ENCODE results near the gene ANKFN1. TPM values are rescaled to one million over a fixed set of nuclear protein-coding genes. Genes with fewer than 3 reads are reported as not detected.

The ANKFN1 gene
- total RNA-seq, 1 donor from 2014 or later: not detected

DNA sequence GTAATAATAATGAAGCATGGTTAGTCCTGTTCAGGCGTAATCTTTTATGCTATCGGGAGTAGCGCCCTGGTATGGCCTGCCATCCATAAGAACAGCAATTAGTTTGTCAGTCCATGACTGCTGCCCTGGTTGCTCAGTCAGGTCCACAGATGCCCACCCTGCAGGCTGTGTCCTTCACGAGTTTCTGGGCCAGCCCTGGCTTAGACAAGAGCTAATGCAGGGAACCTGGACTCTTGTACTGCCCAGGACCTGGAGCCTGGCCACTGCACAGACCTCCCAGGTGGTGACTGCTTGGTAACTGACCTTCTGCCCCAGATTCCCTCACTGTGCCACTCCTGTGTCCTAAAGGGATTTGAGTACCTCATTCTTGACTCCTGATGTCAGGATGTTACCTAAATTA, 279.2 kb downstream of the ANKFN1 start:
- no peak for ATAC-seq
- no peak for DNase-seq (ENCODE audit: low spot score)

- DNase-seq (ENCODE audit: low spot score) (no peak), ATAC-seq (no peak)
Measured at GRCh38 chr17:56434610-56435009, 281.3 kb downstream of the ANKFN1 start.

GRCh38 chr17:56436142-56436541, 282.9 kb downstream of the ANKFN1 start:
- DNase-seq (ENCODE audit: low spot score) (no peak), ATAC-seq (no peak)

DNA sequence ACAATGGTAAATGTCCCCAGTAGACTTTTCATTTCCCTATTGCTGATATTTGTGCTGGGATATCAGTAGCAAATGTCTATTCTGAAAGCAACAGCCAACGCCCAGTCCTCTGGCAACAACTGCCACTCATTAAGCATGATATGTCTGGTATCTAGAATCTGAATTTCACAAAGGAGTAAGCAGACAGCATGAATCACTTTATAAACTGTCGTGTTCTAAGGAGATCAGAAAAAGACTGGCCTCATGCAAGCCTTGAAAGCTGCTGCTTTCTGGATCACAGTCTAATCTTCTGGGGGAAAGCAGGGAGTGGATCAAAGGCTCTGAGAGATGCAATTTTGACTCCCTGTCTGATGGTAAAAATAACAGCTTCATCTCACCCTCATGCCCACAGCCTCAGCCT, 287.1 kb downstream of the ANKFN1 start:
- no peak for ATAC-seq
- no peak for DNase-seq (ENCODE audit: low spot score)

GRCh38 chr17:56441308-56441707, 288.0 kb downstream of the ANKFN1 start:
- DNase-seq (ENCODE audit: low spot score) (no peak), ATAC-seq (no peak)

DNA sequence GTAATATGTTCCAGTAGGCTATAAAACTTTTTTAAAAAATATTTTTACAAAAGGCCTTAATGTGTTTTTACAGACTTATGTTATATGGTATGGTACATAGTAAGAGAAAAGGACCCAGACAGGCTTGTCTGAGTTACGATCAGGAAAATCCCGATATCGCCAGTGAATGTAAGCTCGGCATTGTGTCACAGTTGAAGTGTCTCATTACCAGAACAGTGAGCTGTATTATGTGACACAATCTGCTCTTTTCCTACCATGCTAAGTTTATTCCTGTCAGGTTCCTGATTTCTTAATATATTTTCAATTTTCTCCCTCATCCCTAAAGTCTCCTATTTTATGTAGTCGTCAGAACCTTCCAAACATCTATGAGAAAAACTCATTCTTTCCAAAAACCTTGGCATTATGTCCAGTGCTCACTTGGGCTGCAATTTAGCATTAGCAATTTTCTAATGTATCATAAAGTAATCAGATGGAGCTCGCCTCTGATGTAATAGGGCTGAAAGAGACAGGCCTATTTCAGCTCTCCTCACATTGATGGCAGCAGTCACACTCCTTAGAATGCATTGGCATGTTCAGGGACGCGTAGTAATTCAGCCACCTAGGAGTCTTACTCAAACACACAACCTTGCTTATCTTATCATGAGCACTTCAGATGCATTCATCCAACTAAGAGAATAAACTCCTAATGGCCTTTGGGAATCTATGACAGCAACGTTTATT, 292.6 kb downstream of the ANKFN1 start:
- DNase-seq (ENCODE audit: low spot score) (no peak), ATAC-seq (no peak)

GRCh38 chr17:56447171-56447570, 293.9 kb downstream of the ANKFN1 start:
- DNase-seq (ENCODE audit: low spot score) (no peak), ATAC-seq (no peak)

- DNase-seq (ENCODE audit: low spot score): no peak
- no peak for ATAC-seq
Measured at GRCh38 chr17:56448371-56448770, 295.1 kb downstream of the ANKFN1 start.

DNA sequence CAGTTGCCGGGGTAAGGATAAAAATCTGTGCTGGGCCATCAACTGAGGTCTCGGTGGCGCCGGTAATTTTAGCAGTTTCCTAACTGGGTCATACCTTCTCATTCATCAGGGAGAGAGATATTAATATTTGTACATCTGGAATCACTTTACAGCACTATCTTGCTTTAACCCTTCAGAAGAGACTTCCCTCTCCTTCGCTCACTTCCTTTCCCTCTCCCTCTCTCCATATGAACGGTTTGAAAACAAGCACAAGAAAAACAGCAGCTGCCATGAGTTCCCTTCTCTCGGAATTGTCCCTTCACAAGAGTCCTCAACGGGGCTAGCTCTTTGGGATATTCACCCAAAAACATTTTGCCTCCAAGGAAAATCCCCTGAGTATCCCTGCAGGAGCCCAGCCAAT, 295.9 kb downstream of the ANKFN1 start:
- no peak for ATAC-seq
- no peak for DNase-seq (ENCODE audit: low spot score)

GRCh38 chr17:56451629-56452028, 298.4 kb downstream of the ANKFN1 start:
- DNase-seq (ENCODE audit: low spot score): no peak
- ATAC-seq: no peak

- no peak for ATAC-seq
- no peak for DNase-seq (ENCODE audit: low spot score)
Measured at GRCh38 chr17:56452461-56452860, 299.2 kb downstream of the ANKFN1 start.

DNA sequence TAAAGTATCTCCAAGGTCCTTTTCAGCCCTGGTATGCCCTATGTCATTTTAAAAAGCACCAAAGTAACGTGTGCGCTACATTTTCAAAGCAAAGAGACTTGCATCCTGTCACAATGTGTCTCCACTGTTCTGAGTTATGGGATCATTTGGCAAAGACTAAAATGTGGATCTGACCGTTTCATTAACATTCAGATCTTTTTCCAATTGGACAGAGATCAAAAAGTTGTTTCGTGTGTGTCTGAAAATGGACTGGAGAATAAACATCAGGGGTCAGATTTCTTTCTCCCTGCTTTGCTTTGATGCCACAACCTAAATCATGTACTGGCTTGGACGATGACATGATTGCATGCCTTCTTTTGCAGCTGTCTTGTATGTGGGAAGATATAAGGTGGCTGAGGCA, 304.2 kb downstream of the ANKFN1 start:
- ATAC-seq: no peak
- DNase-seq (ENCODE audit: low spot score): no peak

- DNase-seq (ENCODE audit: low spot score) (no peak), ATAC-seq (no peak)
Measured at GRCh38 chr17:56465886-56466285, 312.6 kb downstream of the ANKFN1 start.

DNA sequence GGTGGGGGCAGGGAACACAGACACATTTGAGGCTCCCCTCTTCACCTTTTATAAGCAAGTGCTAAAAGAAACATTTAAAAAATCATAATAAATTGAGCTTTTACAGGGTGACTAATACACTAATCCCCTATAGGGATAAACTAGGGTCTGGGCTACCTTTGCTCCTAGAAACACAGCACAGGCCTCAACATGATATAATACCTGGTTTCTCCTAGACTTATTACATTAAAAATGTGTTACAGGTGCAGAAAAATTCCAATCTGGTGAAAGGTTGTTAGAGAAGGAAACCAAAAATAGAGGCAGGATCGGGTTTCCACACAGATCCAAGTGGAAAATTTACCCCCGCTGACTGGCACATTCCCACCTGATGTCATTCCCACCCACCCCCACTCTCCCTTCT, 315.6 kb downstream of the ANKFN1 start:
- ATAC-seq (no peak), DNase-seq (ENCODE audit: low spot score) (no peak)

DNA sequence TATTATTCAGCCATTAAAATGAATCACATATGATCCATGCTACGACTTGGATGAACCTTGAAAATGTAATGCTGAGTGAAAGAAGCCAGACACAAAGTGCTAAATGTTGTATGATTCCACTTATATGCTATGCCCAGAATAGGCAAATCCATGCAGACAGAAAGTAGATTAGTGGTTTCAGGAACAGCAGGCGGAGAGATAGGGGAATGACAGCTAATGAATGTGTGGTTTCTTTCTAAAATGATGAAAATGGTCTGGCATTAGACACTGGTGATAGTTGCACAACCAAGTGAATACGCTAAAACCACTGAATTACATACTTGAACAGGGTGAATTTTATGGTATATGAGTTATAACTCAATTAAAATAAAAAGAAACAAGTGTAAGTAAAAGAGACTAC, 318.4 kb downstream of the ANKFN1 start:
- no peak for ATAC-seq
- no peak for DNase-seq (ENCODE audit: low spot score)

DNA sequence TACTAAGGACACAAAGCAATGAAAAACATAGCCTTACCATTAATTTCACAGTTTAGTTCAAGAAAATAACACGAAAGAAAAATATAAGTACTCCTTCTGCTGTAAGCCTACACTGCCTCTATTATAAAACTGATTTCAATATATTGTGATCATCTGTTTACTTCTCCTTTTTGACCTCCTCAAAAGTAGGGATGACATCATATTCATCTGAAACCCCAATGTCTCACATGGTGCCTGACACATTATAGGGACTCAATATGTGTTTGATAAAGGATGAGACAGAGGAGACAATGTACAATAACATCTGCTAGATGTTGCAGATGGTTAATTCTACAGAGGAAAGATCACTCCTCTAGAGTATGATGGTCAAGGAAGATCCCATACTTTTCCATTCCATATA, 321.8 kb downstream of the ANKFN1 start:
- ATAC-seq (no peak), DNase-seq (ENCODE audit: low spot score) (no peak)

- DNase-seq (ENCODE audit: low spot score) (no peak), ATAC-seq (peak; percentile 81)
Measured at GRCh38 chr17:56478836-56479447, 325.7 kb downstream of the ANKFN1 start.

DNA sequence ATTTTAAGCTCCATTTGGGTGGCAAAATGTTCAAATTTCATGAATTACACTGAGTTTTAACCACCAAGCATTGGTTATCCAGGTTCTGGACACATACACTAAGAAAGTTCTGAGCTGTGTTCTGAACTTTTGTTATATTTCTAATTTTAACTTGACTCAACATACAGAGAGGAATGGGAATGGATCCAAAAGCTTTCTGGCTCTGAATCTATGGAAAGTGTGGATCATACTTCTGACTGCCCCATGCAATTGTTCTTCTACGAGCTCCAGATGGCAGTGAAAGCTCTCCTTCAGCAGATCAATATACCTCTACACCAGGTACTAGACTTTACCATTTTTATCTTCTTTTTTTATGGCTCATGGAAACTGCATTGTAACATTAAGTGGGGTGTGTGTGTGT, 327.2 kb downstream of the ANKFN1 start:
- ATAC-seq (no peak), DNase-seq (ENCODE audit: low spot score) (no peak)

DNA sequence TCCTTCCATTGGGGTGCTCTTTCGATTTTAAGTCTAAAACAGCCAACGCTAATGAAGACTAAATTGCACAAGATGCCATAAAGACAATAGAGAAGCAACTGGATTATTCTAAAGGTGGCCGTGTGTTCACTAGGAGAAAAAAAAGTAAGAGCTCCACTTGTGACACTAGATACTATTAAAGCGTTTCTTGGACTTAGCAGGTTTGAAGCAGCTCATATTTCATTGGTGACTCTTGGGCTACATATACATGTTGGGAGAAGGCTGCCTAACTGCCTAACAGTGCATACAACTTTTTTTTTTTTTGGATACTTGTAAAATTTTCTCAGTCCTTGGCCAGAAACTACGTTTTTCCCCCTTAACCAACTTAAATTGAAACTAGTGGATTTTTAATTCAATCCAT, 328.4 kb downstream of the ANKFN1 start:
- no peak for DNase-seq (ENCODE audit: low spot score)
- no peak for ATAC-seq

DNA sequence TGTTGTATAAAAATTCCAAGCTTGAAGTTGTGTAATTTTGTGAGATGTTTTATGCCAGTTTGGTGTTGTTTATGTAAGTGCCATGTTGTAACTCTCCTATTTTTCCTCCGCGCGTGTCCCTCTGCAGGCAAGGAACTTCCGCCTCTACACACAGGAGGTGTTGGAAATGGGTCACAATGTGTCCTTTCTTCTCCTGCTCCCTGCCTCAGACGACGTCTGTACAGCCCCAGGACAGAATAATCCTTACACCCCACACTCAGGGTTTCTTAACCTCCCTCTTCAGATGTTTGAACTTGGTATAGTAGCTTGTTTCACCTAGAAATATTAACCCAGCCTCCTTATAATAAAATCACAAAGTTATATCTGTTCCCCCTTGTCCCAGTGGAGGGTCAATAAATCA, 329.0 kb downstream of the ANKFN1 start:
- no peak for ATAC-seq

DNA sequence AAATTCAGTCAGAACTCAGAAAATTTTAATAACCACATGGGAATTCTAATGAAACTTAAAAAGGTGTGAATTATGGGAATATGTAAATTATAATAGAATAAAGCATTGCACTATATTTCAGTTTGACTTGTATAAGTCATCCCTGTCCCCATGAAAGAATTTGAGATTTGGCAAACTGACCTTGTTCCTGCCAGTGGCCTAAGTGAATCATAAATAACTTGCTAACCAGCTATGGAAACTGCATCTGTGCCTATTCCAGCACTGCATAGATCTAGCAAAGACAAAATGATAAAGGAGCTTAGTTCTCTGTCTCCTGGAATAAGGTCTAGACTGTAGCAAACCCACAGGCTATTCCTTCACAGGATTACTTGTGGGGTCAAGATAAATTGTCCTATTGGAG, 333.5 kb downstream of the ANKFN1 start:
- DNase-seq (ENCODE audit: low spot score) (no peak), ATAC-seq (no peak)

More for the DNA sequence above, 329.0 kb downstream of the ANKFN1 start:
- DNase-seq (ENCODE audit: low spot score): no peak

DNA sequence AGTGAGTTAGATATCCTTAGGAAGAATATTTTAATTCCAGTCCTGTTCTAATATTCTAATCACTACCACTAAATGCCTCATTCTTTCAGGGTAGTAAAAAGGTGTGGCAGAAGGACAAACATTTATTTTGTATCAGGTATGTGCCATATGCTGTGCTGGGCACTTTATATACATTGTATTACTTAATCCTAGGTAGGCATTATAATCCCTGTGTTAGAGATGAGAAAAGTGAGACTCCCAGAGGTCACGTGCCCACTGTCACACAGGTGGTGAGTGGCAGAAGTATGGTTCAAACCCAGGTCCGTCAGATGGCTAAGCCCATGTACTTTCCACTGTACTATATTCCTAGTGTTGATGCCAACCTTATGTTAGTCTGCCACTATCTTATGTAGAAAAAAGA, 335.5 kb downstream of the ANKFN1 start:
- DNase-seq (ENCODE audit: low spot score) (no peak), ATAC-seq (no peak)

DNA sequence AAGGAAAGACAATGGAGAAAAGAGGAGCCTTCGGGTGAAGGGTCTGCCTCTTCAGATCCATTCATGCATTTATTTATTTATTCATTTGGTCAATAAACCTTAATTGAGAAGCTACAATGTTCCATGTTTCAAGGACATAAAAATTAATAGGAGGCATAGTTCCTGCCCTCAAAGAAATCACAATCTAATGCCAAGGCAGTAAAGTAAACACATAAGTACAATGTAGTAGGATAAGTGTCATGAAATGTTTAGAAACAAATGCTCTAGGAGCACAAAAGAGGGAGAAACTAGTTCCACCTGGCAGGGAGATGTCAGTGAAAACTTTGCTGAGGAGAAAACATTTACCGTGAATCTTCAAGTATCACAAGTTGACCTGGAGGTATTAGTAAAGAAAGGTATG, 336.7 kb downstream of the ANKFN1 start:
- no peak for DNase-seq (ENCODE audit: low spot score)
- no peak for ATAC-seq
